ENCODE data around the gene ARHGAP26.

ARHGAP26 gene

DNA sequence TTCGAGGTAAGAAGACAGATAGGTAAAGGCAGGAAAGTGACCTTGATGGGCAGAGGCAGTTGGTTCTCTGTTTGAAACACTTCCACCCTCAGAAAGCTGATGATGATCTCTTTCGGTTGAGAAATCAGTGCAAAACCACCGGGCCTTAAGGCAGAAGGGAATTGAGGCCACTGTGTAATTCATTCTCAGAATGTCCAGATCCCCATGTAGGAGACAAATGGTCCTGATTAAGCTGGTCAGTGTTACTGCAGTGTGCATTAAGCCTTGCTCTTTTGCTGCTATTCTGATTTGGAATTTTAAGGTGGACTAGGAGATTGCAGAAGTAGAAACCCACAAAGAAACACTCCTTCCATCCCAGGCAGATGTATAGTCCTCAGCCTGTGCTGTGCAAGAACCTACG, 255.2 kb downstream of the ARHGAP26 start:
- no peak for DNase-seq

DNA sequence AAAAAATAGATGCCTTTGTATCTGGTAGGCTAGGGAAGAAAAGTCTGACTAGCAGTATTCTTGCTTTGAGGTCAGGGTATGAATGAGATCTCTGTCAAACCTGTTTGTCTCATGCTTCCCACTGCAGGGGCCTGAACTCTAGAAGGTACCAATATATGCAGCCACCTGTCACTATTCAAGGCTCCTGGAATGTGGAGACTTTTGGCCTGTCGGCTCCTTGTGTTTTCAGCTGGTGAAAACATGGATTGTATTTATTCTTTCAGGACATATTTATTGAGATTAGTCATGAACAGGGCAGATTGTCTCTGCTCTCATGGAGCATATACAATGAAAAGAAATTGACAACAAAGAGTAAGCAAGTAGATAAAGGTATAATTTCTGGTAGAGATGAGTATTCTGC, 255.8 kb downstream of the ARHGAP26 start:
- DNase-seq, result no peak

DNA sequence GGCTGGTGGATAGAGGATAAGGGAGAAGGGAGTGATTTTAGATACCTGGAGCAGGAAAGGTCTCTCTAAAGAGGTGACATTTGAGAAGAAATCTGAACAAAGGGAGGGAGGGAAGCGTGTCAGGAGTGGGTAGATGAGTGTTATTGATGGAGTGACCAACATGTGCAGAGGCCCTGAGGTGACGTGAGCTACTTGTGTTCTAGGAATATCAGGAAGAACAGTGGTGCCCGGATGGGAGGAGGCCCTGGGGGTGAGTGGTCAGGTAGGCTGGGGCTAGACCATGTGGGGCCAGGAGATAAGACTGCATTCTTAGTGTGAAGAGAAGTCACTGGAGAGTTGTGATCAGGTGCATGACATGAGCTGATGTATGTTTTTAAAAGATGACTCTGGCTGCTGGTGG, 256.2 kb downstream of the ARHGAP26 start:
- no peak for DNase-seq

DNA sequence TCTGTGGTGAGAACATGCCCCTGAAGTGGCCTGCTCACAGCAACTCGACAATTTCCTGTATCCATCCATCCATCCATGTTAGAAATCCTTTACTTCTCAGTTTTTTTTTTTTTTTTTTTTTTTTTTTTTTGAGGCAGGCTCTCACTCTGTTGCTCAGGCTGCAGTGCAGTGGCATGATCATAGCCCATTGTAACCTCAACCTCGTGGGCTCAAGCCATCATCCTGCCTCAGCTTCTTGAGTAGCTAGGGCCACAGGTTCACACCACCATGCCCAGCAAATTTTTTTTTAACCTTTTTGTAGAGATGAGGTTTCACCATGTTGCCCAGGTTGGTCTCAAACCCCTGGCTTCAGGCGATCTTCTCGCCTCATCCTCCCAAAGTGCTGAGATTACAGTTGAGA, 259.1 kb downstream of the ARHGAP26 start:
- DNase-seq, result no peak

DNA sequence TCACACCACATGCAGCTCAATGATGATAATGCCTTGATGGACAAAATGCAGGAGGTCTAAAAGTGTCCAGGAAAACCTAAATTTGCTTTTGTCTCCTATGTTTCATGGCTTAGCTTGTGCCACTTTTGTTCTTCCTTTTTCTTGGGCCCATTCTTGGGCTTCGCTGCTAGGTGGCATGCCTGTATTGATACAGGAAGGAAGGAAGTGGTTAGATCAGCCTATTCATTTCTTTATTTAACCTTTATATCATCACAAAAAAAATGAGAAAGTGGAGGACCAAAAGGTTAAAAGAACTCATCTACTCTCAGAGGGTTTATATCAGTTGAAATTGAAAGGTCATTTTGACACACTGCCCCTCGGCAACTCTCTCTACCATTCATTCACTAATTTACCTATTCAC, 260.2 kb downstream of the ARHGAP26 start:
- peak; percentile 29 for DNase-seq

DNA sequence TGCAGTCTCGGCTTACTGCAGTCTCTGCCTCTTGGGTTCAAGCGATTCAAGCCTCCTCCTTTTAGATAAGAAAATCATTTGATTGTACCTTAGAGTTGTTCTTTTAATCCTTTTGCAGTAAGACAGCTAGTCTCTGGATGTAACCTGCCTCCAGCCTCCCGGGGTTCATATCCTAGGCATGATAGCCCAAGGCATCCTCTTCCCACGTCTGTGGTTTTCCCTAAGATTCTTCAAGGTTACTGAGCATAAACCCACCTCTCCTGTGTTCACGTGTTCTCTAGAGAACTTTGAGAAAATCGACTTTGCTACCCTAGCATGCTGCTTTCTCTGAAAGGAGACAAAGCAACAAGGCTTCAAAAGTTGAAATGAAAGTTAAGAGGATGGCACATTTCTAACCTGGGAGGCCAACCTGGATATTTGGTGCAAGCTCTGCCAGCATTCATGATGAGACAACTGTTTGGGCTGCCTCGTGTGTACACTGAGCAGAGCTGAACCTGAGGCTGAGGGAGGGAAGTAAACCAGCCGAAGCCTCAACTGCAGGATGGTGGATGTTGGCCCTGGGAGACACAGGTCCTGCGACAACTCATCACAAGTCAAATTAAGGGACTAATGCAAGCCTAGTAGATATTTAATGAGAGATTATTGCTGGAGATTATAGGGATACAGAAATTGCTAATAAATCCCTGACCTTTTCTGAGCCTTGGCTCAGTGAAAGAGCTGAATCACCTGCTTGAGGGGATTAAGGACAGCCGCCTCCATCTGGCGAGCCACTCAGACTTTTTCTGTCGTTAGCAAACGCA, 261.8 kb downstream of the ARHGAP26 start:
- no peak for DNase-seq

DNA sequence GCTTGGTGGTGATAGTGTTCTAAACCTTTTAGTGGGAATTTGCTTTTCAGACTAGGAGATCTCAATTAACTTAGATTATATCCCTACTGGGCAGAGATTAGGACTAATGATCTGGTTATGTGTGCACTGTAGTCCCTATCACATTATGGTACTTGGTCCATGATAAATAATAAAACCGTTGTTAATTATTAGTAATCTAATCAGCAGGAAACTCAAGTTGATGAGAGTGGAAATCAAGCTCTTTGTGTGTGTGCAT, 262.3 kb downstream of the ARHGAP26 start:
- DNase-seq, result no peak

DNA sequence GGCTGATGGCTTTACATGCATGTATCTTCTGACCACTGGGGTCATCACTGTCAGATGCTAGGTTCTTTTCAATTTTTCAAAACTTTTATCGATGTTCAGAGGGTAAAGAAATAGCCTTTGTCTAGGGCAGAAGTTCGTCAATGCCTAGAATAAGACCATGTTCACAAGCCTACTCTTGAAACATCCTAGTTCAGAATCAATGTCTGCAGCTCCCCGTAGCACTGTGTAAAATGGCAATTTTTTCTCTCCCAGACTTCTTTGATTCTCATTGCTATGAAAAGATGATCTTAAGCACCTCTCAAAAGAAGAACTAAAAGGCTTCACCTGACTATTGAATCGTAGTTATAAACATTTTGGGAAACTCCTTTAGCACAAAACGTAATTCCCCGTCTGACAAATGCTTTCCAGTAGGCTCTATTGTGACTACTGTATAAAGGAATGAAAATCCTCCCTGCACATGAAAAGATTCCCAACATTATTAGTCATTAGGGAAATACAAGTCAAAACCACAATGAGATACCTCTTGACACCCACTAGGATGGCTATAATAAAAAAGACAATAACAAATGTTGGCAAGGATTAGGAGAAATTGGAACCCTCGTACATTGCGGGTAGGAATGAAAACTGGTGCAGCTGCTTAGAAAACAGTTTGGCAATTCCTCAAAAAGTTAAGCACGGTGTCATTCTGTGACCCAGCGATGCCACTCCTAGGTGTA, 263.5 kb downstream of the ARHGAP26 start:
- DNase-seq, result no peak

DNA sequence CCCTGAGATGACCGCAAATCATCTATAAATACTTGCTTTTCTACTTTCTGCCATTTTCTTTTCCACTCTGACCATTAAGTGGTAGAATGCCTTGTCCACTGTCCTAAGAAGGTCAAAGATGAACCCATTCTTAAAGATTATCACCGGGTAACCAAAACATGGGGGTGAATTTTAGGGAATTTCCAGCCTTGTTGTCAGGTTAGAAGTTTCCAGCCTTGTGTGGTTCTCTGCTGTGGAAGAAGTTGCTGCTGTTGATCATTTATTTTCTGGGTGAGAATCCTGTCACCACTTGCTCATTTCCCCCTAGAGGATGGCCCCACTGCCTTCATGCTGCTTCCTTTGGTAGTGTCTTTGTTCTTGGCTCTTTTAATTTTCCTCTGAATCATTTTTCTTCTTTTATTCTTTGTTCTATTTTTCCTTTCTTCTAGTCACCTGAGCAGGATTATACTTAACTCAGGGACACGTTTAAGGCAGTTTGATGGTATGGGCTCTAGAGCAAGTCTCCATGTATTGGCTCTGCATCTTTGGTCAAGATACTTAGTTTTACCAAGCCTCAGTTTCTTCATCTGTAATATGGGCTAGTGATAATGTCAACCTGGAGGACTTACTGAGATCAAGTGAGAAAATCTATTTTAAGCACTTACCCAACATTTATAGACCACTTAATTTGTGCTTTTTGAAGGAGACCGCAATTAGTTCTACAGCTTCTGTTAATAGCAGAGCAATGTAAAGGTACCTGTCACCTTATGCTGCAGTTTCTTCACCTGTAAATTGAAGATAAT, 266.2 kb downstream of the ARHGAP26 start:
- no peak for DNase-seq

DNA sequence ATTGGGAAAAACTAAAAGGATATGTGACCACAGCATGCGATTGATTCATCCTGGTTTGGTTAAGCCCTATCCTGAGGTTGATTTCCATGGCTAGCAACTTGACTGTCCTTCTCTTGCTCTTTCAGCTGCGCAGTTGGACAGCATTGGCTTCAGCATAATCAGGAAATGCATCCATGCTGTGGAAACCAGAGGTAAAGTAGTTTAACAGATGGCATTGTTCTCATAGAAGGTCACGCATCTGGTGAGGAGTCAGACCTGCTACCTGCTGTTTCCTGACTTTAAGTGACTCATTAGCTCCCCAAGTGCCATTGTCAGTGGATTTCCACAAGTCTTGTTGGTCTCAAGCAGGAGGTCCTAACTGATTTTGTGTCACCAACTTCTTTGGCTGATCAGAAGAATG, 266.9 kb downstream of the ARHGAP26 start:
- DNase-seq, result no peak

DNA sequence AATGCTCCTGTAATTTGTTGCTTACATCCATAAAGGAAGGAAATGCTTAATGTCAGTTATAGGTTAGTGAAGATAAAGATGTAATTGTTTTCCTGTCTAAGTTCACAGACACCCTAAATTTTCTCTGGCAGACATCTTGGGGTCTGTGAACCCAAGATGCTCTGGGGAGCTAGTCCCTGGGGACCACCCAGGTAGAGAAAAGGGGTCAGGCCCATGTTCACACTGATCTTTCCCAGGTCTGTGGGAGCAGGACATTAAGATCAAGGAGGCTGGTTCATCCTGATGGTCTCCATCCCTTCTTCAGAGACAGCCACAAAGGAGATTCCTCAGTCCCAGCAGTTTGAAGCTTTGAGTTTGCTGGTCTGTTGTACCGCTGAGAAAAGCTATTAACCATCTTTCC, 267.5 kb downstream of the ARHGAP26 start:
- DNase-seq, result no peak

DNA sequence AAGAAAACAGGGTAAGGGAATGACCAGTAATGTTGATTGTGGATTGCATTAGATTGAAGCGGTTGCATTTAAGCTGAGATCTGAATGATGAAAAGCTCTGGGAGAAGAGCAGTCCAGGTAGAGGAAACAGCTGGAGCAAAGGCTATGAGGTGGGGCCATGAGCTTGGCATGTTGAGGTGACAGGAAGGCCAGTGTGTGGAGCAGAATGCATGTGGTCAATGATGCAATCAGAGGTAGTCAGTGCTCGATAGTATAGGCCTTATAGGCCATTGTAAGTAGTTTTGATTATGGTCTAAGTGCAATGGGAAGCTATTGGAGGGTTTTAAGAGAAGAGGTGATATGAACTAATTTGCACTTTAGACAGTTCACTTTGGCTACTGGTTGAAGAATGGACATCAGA, 270.4 kb downstream of the ARHGAP26 start:
- DNase-seq, result no peak

DNA sequence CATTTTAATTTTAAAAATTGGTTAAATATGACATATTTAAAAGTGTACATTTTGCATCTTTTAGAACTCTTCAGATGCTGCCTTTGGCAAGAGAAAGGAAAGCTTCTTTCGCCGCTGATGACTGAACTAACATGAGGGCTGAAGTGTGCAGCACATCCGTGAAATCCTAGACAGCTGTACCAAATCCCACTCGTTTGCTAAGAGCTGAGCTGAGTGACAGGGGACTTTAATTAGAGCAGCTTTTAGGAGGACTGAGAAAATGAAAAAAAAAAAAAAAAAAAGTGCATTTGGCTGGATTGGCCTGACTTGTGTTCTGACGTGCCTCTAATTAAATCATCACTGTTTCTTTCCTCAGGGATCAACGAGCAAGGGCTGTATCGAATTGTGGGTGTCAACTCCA, 271.3 kb downstream of the ARHGAP26 start:
- no peak for DNase-seq

DNA sequence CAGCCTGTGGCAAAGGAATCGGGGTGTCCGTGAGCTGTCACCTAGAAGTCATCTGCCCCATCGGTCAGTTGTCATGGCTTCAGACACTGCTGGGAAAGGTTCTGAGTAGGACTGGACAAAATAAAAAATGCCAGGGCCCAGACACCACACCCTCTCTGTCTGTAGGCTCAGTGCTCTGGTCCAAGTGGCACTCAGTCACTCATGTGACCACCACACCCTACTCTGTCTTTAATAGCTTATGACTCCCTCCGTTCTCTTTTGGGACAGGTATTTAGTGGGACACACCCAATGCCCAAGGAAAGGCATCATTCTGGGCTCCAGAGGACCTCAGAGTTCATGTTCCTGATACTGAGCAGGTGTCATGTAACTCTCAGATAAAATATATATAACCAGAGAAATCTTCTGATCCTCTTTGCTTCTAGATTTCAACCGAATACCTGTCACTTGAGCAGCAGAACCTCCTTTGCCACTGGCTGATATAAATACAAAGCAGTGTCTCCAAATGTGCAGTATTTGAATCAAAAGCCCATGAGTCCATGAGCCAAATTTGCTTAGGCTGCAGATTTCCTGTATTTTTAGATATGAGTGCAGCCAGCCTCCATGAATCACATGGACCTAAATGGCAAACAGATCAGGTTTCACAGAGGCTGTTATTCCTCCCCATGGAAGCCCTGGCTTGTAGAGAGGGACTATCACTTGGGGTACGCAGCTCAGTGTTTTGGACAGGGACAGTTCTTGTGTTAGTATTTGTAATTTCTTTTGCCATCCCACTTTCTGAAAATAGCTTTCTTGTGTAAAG, 272.0 kb downstream of the ARHGAP26 start:
- DNase-seq, result no peak

DNA sequence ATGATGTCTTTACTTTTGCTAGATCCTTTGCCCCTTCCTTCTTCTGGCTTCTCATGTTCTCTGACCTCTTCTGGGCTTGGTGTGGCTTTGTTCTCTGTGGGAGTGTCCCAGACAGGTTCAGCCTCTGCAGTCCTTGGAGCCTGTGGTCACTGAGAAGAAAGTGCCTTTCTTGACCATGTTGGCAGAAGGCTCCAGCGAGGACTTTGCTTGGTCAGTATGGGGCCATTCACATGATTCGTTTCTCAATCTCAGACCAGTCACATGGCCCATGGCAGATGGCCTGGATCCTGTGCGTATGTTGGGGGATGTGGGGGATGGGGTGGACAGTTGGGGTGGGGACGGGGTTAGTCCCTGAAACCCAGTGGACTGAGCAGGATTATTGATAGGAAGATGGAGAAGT, 274.1 kb downstream of the ARHGAP26 start:
- no peak for DNase-seq

DNA sequence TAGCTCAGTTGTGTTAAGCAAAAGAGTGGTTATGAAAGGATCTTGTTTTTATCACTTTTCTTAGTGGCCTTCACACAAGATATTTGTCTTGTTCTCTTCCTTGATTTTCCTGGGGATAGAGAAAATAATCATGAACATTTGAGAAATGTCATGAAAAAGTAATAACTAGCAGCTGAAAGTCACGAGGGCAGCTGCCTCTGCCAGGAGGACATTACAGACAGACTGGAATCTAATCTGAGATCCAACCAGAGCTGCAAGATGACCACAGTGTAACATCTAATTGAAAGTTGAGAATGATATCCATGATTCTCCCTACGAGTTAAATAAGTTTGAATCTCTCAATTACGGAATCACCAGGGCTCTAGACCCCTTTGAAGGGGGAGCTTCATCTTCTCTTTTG, 274.9 kb downstream of the ARHGAP26 start:
- DNase-seq, result no peak

DNA sequence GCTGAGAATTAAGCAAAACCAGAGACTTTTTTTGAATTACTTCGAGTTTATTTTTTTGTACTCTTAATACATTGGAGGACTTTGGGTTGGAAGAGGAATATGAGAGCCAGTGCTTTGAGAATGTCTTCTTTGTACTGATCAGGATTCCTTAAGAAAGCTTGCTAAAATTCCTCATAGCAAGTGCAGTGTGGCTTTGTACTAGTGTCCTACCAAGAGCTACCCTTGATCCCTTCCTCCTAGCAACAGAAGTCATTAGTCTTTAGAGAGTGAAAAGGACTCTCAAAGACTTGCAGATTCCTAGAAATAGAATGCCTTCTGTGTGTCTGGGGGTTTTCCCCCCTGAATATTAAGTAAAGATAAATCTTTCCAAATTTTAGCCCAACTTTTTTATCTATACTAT, 276.1 kb downstream of the ARHGAP26 start:
- no peak for DNase-seq

DNA sequence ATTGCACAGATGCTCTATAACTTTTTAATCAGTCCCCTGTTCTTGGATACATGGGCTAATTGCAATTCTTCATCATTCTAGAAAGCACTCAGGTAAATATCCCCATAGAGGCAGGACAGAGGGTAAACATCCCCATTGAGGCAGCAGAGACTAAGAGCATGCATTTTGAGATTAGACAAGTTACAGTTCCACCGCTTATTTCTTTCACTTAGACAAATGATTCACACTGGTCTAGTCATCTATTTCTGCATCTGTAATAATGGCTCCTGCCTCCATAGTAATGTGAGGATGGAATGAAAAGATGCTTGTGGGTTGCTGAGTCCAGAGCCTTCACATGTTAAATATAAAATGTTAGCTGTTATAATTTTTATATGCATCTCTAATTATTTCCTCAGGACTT, 276.9 kb downstream of the ARHGAP26 start:
- no peak for DNase-seq

DNA sequence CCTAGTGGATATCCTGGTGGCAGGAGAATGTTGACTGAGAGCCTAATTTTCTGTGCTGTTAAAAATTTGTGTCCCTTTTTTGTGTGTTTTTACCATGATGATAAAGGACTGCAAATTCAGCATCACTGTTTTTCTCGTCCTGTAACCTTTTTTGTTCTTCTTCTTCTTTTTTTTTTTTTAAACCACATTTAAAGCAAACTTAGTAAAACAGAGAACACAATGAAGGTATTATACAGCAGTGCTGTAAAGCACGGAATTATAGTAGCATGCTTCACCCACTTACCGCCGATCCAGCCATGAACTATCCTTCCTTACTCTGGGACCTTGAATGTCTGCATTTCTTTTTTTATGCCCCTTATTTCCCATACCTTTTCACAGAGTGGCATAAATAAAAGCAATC, 280.0 kb downstream of the ARHGAP26 start:
- no peak for DNase-seq

DNA sequence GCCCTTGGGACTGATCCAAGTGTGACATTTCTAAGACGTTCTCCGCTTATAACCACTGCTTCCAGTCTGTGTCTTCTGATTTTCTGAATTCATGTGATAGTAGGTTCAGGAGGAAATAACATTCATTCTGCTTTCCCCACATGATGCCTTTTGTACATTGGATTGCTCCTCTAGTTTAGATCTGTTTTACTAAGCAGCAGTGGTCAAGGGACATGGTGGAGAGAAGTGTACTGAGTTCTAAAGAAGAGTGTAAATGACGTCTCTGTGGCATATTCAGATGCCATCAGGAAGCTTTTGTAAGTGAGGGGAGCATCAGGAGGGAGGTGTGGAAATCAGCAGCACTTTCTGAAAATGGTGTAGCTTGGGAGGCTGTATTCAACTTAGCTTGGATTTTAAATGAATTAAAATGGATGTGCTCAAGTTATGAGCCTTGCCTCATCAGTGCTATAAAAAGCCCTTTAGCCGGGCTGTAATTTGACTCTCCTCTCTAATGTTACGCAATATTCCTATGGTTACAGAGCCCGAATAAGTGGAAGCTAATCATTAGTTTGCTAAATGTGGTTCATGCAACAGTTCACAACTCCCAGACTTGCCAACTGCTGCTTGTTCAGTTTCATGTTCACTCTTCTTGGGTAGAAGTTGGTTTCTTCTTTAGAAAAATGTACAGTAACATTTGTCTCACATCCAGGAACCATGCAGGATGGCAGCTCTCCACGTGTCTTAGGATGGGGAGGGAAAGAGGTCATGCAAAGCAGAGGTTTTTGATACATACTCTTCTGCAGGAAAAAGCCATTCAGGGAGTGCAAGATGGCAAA, 281.3 kb downstream of the ARHGAP26 start:
- no peak for DNase-seq

DNA sequence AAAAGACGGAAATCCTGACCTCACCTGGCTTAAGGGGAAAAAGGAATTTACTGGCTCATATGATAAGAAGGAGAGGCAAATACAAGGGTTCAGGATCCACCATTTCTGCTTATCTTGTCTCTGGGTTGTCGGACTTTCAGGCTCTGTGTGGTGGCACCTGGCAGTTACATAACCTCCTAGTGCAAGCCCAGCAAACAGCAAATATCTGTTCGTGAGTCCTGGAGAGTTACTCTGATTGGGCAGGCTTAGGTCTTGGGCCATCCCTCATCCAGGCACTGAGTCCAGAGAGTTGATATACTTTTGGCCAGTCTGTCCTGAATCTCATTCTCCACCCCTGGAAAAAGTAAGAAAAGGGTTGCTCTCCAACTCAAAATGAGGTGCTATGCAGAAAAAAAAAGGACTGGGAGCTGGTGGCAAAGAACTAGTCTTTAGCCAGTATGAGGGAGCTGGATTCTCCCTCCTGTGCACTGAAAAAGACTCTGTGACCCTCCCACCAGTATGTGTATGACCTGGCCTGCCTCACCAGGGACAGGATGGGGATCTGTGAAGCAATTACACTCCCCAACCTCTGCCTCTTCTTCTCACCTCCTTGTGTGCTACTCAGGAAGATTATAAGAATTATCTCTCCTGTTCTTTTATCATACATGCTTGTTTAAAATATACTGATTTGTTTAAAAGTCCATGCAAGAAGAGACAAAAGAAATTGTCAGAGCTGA, 282.9 kb downstream of the ARHGAP26 start:
- no peak for DNase-seq

DNA sequence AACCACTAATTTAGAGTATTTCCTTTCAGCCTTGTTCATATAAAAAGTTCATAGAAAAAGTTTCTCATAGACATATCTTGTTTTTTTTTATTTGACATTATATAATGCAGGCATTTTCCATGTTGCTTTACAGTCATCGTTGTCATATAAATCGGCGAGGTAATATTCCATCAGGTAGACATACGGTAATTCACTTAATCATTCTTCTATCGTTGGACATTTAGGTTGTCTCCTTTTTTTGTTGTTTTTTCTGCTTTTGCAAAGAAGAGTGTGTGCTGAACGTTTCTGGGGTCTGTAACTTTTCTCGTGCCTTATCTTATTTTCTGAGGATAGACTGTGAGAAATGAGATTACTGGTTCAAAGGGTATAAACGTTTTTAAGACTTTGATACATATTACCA, 283.6 kb downstream of the ARHGAP26 start:
- no peak for DNase-seq

Measured in CD4-positive, alpha-beta T cell treated with Interleukin-17A for 4 hours (primary cell).